KOPT-K1 (cell line): Measurements from ENCODE around the gene TPRX2.
"Not testable (repeated sequence)": the region's sequence is repeated elsewhere in the genome, so short reads cannot be mapped to it uniquely, and the experiment has no call there.

Source experiments
- H3K27ac ChIP-seq: fragments of 200-600 bp; sonication (generic); 2 replicates; pipeline ENCODE4 v1.5.1; 2016; ENCODE audit warnings: antibody characterized with exemption, mild to moderate bottlenecking, low read depth, low read length; ENCODE audit not compliant: poor library complexity, severe bottlenecking
- H3K36me3 ChIP-seq: fragments of 200-600 bp; sonication (generic); 2 replicates; pipeline ENCODE4 v1.5.1; 2017; ENCODE audit warnings: antibody characterized with exemption, mild to moderate bottlenecking, low read length, moderate library complexity; ENCODE audit not compliant: insufficient read depth
- H3K9me3 ChIP-seq: fragments of 200-600 bp; sonication (generic); 2 replicates; pipeline ENCODE4 v1.5.1; 2017; ENCODE audit warnings: antibody characterized with exemption, low read length, mild to moderate bottlenecking; ENCODE audit not compliant: insufficient read depth, poor library complexity, severe bottlenecking

The TPRX2 gene

GRCh38 chr19:47858646-47859285, at the start of gene TPRX2:
Gene TPRX2, plus strand, starts transcription at chr19:47859235. Its CDS starts 12 bp downstream, at chr19:47859247.
- H3K27ac ChIP-seq, H3K9me3 ChIP-seq, H3K36me3 ChIP-seq: not testable (repeated sequence)

GRCh38 chr19:47813304-47813994, 45.6 kb upstream of the TPRX2 start:
- H3K27ac ChIP-seq, result no peak overlapping the region
- H3K36me3 ChIP-seq, result no peaks in the 10 kb centered on the region
- H3K9me3 ChIP-seq, result no peaks in the 10 kb centered on the region

- H3K36me3 ChIP-seq, result no peaks in the 10 kb centered on the region
Measured at GRCh38 chr19:47813995-47814328, 45.1 kb upstream of the TPRX2 start.

GRCh38 chr19:47816270-47816669, 42.8 kb upstream of the TPRX2 start:
- not testable (repeated sequence) for H3K36me3 ChIP-seq, H3K9me3 ChIP-seq, H3K27ac ChIP-seq

More at GRCh38 chr19:47813995-47814328, 45.1 kb upstream of the TPRX2 start:
- Histone ChIP-seq H3K27ac (no peak overlapping the region), H3K9me3 (no peaks in the 10 kb centered on the region)

- H3K27ac ChIP-seq, H3K9me3 ChIP-seq, H3K36me3 ChIP-seq: not testable (repeated sequence)
Measured at GRCh38 chr19:47818221-47818620, 40.8 kb upstream of the TPRX2 start.

GRCh38 chr19:47819858-47820257, 39.2 kb upstream of the TPRX2 start:
- H3K27ac ChIP-seq, result no peak overlapping the region
- H3K9me3 ChIP-seq, result no peaks in the 10 kb centered on the region
- no peaks in the 10 kb centered on the region for H3K36me3 ChIP-seq

GRCh38 chr19:47820410-47820809, 38.6 kb upstream of the TPRX2 start:
- H3K27ac ChIP-seq, result no peak overlapping the region

GRCh38 chr19:47821460-47822020, 37.5 kb upstream of the TPRX2 start, which contains the start of gene CRX:
Gene CRX, plus strand, starts transcription at chr19:47821937. Its CDS starts 12,507 bp downstream, at chr19:47834444.
- Histone ChIP-seq H3K9me3 (no peaks in the 10 kb centered on the region), H3K36me3 (no peaks in the 10 kb centered on the region), H3K27ac (no peak within 1 kb of the TSS)

More at GRCh38 chr19:47820410-47820809, 38.6 kb upstream of the TPRX2 start:
- Histone ChIP-seq H3K36me3 (no peaks in the 10 kb centered on the region), H3K9me3 (no peaks in the 10 kb centered on the region)

- no peaks in the 10 kb centered on the region for H3K9me3 ChIP-seq
- H3K27ac ChIP-seq, result no peak overlapping the region
- no peaks in the 10 kb centered on the region for H3K36me3 ChIP-seq
Measured at GRCh38 chr19:47824396-47824795, 34.6 kb upstream of the TPRX2 start.

- Histone ChIP-seq H3K36me3 (no peaks in the 10 kb centered on the region), H3K9me3 (no peaks in the 10 kb centered on the region), H3K27ac (no peak overlapping the region)
Measured at GRCh38 chr19:47826800-47827199, 32.2 kb upstream of the TPRX2 start.

- H3K36me3 ChIP-seq, result no peaks in the 10 kb centered on the region
- H3K27ac ChIP-seq, result no peak overlapping the region
- H3K9me3 ChIP-seq, result no peaks in the 10 kb centered on the region
Measured at GRCh38 chr19:47832723-47833122, 26.3 kb upstream of the TPRX2 start.

- Histone ChIP-seq H3K9me3 (no peaks in the 10 kb centered on the region), H3K27ac (no peak overlapping the region), H3K36me3 (no peaks in the 10 kb centered on the region)
Measured at GRCh38 chr19:47836038-47836437, 23.0 kb upstream of the TPRX2 start.

- H3K27ac ChIP-seq, result no peak overlapping the region
Measured at GRCh38 chr19:47839411-47839810, 19.6 kb upstream of the TPRX2 start.

GRCh38 chr19:47839913-47840312, 19.1 kb upstream of the TPRX2 start:
- H3K9me3 ChIP-seq, result no peaks in the 10 kb centered on the region
- no peaks in the 10 kb centered on the region for H3K36me3 ChIP-seq
- no peak overlapping the region for H3K27ac ChIP-seq

More at GRCh38 chr19:47839411-47839810, 19.6 kb upstream of the TPRX2 start:
- H3K9me3 ChIP-seq, result no peaks in the 10 kb centered on the region
- H3K36me3 ChIP-seq, result no peaks in the 10 kb centered on the region

GRCh38 chr19:47842941-47843340, 16.1 kb upstream of the TPRX2 start:
- Histone ChIP-seq H3K9me3 (no peaks in the 10 kb centered on the region), H3K27ac (no peak overlapping the region), H3K36me3 (no peaks in the 10 kb centered on the region)

GRCh38 chr19:47848425-47848822, 10.6 kb upstream of the TPRX2 start:
- Histone ChIP-seq H3K27ac (no peak overlapping the region), H3K36me3 (no peaks in the 10 kb centered on the region), H3K9me3 (no peaks in the 10 kb centered on the region)
